ENCODE data around the gene GPR162. TPM values are rescaled to one million over a fixed set of nuclear protein-coding genes. Genes with fewer than 3 reads are reported as not detected.

Gene GPR162, protein sequence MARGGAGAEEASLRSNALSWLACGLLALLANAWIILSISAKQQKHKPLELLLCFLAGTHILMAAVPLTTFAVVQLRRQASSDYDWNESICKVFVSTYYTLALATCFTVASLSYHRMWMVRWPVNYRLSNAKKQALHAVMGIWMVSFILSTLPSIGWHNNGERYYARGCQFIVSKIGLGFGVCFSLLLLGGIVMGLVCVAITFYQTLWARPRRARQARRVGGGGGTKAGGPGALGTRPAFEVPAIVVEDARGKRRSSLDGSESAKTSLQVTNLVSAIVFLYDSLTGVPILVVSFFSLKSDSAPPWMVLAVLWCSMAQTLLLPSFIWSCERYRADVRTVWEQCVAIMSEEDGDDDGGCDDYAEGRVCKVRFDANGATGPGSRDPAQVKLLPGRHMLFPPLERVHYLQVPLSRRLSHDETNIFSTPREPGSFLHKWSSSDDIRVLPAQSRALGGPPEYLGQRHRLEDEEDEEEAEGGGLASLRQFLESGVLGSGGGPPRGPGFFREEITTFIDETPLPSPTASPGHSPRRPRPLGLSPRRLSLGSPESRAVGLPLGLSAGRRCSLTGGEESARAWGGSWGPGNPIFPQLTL
- total RNA-seq: 87.9 TPM

DNA sequence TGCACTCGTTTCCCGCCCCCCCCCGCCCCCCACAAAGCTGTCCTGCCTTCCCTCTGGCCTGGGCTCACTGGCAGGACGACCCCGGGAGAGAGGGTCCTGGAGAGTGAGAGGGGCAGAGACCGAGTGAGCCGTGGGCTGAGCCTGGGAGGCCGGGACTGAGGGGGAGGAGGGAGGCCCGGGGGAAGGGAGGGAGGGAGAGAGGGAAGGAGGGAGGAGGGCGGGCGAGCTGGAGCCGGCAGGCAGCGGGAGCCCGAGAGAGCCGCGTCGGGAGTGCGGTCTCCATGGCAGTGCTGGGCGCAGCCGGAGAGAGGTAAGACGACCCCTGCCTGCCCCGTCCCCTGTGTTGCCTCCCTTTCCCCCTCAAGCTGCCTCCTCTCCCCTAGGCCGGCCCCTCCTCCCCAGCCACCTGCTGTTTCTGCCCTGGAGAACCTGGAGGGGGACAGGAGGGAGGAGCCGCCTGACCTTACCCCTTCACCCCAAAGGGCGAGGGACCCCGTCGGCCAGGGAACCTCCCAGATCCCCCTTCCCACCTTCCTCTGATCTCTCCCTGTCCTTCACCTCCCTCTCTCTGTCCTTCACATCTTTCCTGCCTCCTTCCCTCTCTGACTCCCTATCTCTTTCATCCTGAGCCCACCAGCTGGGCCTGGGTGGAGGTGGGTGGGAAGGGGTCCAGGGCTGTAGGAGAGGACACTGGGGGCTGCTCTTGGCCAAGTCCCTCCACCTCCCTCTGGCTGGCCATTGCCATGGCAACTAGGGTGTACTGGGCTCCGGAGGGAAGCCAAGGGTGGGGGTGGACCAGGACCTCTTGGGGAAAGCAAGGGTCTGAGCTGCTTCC, at the start of gene GPR162:
TSS of gene GPR162 (plus strand) at position 231 of the 835 bp plus-strand sequence. CDS start 2,078 bp downstream, outside the sequence.

DNA sequence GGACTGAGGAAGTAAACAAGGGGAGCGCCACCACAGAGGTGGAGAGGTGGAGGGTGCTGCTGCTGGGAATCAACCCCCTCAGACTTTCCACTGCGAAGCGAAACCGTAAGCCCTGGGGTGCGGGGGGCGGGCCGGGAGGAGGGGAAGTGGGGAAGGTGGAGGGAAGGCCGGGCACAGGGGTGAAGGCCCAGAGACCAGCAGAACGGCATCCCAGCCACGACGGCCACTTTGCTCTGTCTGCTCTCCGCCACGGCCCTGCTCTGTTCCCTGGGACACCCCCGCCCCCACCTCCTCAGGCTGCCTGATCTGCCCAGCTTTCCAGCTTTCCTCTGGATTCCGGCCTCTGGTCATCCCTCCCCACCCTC, 49.3 kb upstream of the GPR162 start, which contains the start of gene LAG3:
TSS of gene LAG3 (plus strand) at position 190 of the 365 bp plus-strand sequence. CDS start 333 bp downstream, outside the sequence.

DNA sequence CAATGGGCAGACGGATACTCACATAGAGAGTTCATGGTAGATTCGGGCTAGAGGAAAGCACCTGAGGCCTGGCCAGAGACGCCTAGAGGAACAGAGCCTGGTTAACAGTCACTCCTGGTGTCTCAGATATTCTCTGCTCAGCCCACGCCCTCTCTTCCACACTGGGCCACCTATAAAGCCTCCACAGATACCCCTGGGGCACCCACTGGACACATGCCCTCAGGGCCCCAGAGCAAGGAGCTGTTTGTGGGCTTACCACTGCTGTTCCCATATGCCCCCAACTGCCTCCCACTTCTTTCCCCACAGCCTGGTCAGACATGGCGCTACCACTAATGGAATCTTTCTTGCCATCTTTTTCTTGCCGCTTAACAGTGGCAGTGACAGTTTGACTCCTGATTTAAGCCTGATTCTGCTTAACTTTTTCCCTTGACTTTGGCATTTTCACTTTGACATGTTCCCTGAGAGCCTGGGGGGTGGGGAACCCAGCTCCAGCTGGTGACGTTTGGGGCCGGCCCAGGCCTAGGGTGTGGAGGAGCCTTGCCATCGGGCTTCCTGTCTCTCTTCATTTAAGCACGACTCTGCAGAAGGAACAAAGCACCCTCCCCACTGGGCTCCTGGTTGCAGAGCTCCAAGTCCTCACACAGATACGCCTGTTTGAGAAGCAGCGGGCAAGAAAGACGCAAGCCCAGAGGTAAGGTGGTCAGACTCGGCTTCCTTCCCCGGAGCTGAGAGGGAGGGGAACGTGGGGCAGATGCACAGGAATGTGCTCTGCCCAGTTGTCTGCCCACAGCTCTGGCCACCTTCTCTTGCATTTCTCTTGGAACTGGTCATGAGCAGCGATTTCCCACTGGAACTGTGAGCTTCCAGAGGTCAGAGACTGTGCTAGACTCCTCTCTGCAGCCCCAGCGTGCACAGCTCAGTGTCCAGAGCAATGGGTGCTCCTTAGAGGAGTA, 32.4 kb upstream of the GPR162 start, which contains the start of gene CD4:
TSS of gene CD4 (plus strand) at position 557 of the 953 bp plus-strand sequence. CDS start 10,611 bp downstream, outside the sequence.

DNA sequence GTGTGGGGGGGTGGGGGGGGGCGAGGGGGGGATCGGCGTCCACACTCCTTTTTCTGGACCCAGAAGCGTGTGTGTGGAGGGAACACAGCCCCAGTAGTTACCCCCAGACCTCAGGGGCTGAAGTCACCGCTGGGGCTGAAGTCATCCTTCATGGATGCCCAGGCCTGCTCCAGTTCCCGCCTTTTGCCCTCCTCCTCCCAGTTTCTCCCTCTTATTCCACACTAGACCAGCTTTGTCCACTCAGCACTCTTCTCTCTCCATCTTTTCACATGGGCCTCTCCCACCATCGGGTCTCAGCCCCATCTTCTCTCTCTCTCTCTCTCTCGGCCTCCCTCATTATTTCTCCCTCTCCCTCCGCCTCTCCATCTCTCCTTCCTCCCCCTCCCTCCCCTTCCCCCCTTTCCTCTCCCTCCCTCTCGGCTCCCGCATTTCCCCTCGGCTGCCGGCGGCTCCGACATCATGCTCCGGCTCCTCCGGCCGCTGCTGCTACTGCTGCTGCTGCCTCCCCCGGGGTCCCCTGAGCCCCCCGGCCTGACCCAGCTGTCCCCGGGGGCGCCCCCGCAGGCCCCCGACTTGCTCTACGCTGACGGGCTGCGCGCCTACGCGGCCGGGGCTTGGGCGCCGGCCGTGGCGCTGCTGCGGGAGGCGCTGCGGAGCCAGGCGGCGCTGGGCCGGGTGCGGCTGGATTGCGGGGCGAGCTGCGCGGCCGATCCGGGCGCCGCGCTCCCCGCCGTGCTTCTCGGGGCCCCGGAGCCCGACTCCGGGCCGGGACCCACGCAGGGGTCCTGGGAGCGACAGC, 6.6 kb downstream of the GPR162 start, which contains the start of gene P3H3:
TSS of gene P3H3 (plus strand) at position 426 of the 799 bp plus-strand sequence. CDS start at position 460, 34 bp downstream.

DNA sequence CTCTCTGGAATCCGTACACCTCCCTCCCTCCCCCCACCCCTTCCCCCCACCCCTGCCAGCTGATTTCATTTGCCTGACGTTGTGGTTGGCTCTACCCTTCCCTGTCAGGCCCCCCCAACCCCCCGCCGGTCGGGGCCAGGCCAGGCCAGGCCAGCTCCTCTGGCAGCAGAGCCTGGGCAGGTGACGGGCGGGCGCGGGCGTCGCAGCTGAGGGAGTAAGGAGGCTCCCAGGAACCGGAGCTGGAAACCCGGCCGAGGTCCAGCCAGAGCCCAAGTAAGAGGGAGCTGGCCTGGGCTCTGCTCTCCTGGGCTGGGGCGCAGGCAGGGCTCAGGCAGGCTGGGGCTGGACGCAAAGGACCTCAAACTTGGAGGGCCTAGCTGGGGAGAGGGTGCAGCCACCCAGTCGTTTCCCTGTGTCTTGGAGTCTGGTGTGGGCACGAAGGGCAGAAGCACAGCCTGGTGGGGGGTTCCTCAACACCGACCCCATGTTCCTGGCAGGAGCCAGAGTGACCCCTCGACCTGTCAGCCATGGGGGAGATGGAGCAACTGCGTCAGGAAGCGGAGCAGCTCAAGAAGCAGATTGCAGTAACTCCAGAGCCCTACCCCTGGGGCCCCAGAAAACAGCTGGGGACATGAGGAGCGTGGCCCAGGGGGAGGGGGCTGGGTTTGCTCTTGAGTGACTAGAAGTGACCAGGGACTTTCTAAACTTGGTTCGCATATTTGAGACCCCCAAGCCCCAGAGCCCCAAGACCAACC, 19.3 kb downstream of the GPR162 start, which contains the start of gene GNB3:
TSS of gene GNB3 (plus strand) at position 165 of the 755 bp plus-strand sequence. CDS start at position 528, 363 bp downstream.

DNA sequence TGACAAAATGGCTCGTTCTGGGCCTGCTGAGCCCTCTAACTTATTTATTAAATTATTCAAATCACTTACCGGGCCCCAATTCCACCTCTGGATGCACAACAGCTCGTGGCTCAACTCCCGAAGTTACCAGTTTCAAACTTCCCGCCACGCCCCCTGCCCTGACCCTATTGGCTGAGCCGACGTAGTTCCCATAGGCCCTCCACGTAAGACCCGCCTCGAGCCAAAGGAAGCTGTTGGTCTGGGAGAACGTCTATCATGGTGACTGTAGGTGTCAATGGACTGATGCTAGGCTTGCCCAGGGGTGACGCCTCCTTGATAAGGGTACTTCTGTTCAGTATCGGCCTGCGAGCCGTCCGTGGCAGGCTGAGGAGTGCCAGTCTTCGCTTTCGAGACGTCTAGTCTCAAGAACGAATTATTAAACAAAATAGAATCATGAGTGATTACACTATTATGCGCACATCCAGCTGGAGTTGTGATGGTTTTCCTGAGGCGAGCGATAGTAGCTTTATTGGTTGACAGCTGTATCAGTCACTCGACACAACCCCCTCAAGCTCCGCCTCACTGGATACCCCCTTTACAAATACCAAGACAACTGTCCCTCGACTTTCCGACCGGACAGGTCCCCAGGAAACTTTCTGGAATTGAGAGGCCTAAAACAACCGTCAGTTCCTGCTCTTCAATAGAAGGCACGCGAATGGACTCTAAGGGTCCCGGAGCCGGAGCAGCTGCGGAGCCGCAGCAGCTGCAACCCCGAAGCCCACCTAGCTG, 29.7 kb downstream of the GPR162 start, which contains the start of gene CDCA3:
TSS of gene CDCA3 (minus strand) at position 134 of the 768 bp plus-strand sequence. CDS start 334 bp downstream, outside the sequence.

DNA sequence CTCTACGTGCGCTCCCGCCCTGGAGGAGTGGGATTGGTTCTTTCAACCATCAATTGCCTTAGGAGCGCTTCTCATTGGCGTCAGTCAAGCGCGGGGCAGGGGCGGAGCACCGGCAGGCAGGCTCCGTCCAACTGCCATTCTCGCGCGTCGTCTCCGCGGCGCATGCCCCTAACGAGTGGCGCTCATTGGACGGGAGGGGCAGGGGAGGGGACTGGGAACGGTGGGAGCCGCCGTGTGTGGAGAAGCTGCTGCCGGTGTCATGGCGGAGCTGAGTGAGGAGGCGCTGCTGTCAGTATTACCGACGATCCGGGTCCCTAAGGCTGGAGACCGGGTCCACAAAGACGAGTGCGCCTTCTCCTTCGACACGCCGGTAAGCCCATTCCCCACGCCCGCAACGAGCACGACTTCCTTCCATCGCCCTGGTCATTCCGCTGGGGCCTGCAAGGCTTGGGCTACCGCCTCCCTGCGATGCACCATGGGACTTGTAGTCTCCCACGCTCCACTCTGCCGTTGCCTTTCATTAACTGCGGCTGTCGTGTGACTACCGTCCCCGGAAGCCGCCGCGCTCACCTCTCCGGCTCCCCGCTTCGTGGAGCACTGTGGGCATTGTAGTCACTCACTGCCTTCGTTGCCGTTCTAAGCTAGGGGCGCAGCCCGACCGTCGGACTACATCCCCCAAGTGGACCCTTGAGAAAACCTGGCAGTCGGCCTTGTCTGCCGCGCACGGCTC, 30.5 kb downstream of the GPR162 start, which contains the start of gene USP5:
TSS of gene USP5 (plus strand) at position 230 of the 730 bp plus-strand sequence. CDS start at position 260, 30 bp downstream.

DNA sequence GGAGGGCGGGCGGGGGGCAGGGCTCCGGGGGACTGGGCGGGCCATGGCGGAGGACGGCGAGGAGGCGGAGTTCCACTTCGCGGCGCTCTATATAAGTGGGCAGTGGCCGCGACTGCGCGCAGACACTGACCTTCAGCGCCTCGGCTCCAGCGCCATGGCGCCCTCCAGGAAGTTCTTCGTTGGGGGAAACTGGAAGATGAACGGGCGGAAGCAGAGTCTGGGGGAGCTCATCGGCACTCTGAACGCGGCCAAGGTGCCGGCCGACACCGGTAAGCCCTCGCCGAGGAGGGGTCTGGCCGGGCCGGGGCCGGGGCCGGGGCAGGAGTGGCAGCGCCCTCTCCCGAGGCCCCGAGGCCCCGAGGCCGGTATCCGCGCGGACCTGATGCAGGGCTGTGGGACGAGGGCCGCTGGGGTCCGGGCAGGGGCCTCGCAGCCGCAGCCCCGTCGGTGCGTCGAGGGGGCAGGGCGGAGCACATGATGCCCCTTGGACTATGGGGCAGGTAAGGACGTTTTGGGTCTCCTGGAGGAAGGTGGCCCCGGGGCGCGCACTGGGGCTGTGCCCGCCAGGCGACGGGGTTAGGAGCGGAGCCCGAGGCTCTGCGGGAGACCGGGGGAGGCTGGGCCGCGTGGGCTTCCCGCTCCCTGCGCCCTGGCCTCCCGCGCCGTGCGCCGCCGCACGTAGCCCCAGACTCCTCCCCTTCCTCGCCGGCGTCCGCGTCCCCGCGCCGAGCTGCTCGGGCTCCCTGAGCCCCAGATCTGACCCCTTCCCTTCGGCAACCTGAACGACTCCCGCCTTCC, 46.0 kb downstream of the GPR162 start, which contains the start of gene TPI1:
TSS of gene TPI1 (plus strand) at position 119 of the 798 bp plus-strand sequence. CDS start at position 155, 36 bp downstream.

DNA sequence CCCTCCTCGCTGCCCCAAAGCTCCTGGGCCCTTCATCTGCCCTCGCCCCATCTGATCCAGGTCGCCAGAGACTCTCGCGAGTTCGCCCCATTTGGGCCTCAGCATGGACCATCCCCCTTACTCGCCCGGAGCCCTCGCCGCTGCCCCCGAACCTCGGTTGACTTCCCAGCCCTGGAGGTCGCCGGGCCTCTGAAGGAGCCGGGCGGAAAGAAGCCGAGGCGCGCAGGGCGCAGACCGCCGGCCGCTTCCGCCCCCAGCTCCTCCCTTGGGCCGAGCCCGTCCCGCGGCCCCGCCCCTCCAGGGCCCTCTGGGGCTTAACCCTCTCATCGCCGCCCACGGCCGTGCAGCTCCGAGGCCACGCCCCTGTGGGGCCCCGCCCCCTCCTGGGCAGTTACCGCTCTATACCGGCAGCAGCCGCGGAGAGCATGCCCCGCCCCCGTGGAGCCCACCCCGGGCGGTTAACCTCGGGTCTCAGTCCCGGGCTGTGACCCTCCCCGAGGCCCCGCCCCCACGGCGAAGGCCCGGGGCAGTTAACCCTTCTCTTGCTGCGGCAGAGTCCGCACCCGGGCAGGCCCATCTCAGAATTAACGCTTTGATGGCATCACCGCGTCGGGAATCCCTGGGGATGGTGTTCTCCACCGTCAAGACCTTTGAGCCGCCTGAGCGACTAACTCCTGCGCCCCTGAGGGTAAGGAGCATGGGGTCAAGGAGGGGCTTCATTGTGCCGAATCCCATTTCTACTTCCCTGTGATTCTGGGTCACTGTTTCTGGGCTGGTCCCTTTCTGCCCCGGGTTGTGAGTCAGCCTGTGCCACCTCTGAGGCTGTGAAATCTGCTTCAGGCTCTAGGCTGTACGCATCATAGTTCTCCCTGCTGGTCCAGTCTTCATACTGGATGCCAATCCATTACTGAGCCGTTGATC, 51.7 kb downstream of the GPR162 start, which contains the start of gene SPSB2:
TSS of gene SPSB2 (minus strand) at position 210 of the 921 bp plus-strand sequence. CDS start 402 bp downstream, outside the sequence.

Other genes starting within 250 kb of the GPR162 start
- gene CHD4, start 214.4 kb upstream of the GPR162 start, total RNA-seq: 204 TPM
- 1.2 TPM for gene LPAR5, start 185.9 kb upstream of the GPR162 start, total RNA-seq
- 0.46 TPM for gene ACRBP, start 174.4 kb upstream of the GPR162 start, total RNA-seq
- 61.6 TPM for gene ING4, start 158.7 kb upstream of the GPR162 start, total RNA-seq
- 17.3 TPM for gene ZNF384, start 132.4 kb upstream of the GPR162 start, total RNA-seq
- gene PIANP, start 121.0 kb upstream of the GPR162 start, total RNA-seq: 4.4 TPM
- 41.5 TPM for gene COPS7A, start 97.8 kb upstream of the GPR162 start, total RNA-seq
- gene MLF2, start 68.7 kb upstream of the GPR162 start, total RNA-seq: 104 TPM
- gene PTMS, start 55.5 kb upstream of the GPR162 start, total RNA-seq: 84.2 TPM
- not detected for gene LAG3, start 49.3 kb upstream of the GPR162 start, total RNA-seq
- gene CD4, start 32.3 kb upstream of the GPR162 start, total RNA-seq: 4.8 TPM
- gene P3H3, start 6.6 kb downstream of the GPR162 start, total RNA-seq: 15.0 TPM
- 3.2 TPM for gene GNB3, start 19.1 kb downstream of the GPR162 start, total RNA-seq
- gene CDCA3, start 29.5 kb downstream of the GPR162 start, total RNA-seq: 6.2 TPM
- gene USP5, start 30.3 kb downstream of the GPR162 start, total RNA-seq: 91.1 TPM
- 349 TPM for gene TPI1, start 45.7 kb downstream of the GPR162 start, total RNA-seq
- gene SPSB2, start 51.5 kb downstream of the GPR162 start, total RNA-seq: 2.3 TPM
- 27.7 TPM for gene LRRC23, start 83.0 kb downstream of the GPR162 start, total RNA-seq
- 308 TPM for gene ENO2, start 92.8 kb downstream of the GPR162 start, total RNA-seq
- 13.1 TPM for gene ATN1, start 106.1 kb downstream of the GPR162 start, total RNA-seq
- gene RNU7-1, start 122.0 kb downstream of the GPR162 start, total RNA-seq: not detected
- gene C12orf57, start 122.2 kb downstream of the GPR162 start, total RNA-seq: 203 TPM
- 5.8 TPM for gene PTPN6, start 129.5 kb downstream of the GPR162 start, total RNA-seq
- 100 TPM for gene PHB2, start 148.8 kb downstream of the GPR162 start, total RNA-seq
- gene EMG1, start 149.1 kb downstream of the GPR162 start, total RNA-seq: 20.8 TPM
- 13.8 TPM for gene LPCAT3, start 196.7 kb downstream of the GPR162 start, total RNA-seq
- gene C1S, start 238.9 kb downstream of the GPR162 start, total RNA-seq: 13.1 TPM

Data from diencephalon (tissue), 1 donor.